ENCODE data around the gene CLDN9.
"Not testable (repeated sequence)": the region's sequence is repeated elsewhere in the genome, so short reads cannot be mapped to it uniquely, and the experiment has no call there.

Gene CLDN9

DNA sequence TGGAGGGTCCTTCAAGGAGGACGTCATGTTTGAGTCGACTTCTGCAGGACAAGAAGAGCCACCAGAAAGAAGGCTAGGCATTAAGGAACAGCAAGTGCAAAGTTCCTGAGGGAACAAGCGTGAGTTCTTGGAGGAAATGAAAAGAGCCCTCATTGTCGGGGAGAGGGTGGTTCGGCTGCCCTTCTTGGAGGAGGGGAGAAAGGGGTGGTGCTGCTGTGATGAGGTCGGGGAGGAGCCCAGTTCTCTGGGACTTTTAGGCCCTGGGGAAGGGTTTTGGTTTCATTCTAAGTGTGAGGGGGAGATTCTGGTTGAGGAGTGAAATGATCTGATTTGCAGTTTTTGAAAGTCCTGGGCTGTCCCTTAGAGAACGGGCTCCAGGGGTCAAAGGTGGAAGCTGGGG lies 19.9 kb downstream of the CLDN9 start:
- DNase-seq (ENCODE audit: low spot score), result no peak

DNA sequence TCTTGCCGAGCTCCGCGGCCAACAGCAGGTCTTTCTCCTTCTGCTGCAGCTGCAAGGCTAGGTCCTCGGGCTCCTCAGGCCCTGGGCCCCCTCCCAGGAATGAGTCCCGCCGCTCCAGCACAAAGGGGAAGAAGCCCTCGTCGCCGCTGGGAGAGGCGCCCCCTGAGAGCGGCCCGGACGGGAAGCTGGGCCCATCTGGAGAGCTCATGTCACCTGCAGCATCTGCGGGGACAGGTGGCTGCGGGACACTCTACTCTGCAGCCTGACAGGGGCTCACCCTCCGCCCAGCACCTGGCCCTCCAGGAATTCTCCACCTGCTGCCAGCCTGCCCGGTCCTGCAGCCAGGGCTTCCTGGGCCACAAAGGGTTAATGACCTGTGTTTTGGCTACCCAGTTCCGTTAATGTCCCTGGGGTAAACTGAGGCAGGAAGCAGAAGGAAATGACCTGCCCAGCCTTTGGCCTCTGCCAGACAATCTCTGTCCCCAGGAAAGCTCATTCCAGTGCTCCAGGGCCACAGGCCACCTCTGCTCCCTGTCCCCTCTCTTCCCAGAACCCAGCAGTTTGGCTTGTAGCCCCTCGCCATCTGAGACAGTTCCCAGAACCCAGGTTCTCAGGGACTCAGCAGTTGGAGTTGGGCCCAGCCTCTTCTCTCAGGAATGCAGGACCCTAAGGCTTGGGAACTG lies 22.7 kb downstream of the CLDN9 start:
- no peak for DNase-seq (ENCODE audit: low spot score)

DNA sequence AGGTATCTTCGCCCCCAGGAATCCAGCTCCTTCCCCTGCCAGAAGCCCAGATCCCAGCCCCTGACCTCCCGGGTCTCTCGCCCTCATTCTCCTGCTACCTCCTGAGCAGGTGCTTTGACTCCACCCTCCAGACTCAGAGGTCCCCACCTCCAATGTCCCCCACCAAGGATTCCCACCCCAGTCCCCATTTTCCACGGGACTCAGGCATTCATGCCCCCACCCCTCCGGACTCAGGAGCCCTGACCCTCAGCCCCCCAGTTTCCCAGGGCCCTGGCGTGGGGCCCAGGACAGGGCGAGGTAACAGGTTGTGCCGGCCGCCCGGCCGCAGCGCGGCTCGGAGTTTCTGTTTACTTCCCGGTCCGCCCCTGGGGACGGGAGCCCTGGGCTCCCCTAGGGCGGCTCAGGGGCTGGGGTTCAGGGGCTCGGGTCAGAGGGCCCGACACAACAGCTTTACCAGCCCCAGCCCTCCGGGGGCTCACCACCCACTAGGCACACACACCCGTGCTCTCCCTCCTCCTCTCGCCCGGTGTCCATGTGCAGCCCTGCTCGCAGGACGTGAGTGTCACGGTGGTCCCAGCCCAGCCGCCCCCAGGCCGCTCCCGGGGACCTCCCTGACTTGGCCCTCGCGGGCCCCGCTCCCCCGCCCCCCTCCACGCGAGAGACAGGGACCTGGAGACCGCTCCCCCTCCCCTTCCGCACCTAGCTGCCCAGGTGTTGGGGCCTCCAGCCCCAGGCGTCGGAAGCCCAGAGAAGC lies 23.4 kb downstream of the CLDN9 start:
- no peak for DNase-seq (ENCODE audit: low spot score)

DNA sequence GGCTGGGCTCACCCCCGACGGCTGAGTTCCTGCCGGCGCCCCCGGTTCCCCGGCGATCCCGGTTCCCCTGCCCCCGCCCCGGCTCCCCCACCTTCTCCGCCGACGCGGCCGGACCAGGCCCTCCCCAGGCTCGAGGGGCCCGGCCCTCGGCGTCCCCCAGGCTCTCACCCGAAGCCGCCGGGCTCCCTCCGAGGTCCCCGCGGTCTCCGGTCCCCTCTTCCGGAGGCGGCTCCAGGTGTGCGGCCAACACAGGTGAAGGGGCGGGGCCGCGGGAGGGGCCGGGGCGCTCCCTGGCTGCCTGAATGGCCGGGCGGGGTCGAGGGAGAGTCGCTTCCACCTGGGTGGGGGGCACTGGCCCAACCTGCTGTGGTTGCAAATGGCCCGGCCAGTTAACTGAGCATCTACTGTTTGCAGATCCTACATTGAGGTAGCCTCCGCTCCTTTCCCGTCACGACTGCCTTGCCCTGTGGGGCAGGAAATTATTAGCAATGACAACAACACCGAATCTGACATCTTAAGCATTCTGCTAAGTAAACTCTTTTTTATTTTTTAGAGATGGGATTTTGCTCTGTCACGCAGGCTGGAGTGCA lies 24.1 kb downstream of the CLDN9 start, which contains the start of gene BICDL2:
Gene BICDL2, minus strand, starts transcription at position 219 of the 590 bp plus-strand sequence. CDS start 1,448 bp downstream, outside the sequence.
- DNase-seq (ENCODE audit: low spot score), result no peak

DNA sequence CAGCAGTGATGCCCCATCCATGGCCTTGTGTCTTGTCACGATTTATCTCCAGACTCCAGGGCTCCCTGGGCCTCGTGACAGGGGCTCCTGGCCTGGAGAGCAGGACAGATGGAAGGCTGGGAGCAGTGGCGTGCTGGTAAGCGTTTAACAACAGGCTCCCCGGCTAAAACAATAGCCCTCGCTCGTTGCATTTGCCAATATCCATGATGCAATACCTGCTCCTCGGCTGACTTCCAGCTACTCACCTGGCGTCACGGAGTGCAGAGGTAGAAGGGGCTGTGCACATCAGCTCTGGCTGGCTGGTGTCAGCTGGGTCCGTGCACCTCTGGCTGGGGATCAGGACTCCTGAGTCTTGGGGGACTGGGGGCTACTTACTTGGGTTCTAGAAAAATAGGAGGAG lies 25.5 kb downstream of the CLDN9 start:
- DNase-seq (ENCODE audit: low spot score), result no peak

DNA sequence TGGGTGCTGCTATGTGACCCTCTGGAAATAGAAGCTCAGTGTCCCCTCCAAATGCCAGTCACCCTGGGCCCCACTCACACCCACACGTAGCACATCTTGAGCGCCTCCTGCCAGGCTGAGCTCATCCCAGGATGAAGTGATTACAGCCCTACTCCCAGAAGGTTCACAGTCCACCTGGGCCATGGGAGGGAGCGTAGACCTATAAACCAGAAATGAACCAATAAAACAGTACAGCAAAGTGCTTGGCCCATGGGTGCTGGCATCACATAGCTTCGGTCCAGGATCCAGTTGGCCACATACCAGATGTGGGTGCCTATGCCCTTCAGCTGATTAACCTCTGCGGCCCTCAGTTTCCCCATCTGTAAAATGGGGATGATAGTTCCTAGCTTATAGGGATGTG lies 26.2 kb downstream of the CLDN9 start:
- no peak for DNase-seq (ENCODE audit: low spot score)

DNA sequence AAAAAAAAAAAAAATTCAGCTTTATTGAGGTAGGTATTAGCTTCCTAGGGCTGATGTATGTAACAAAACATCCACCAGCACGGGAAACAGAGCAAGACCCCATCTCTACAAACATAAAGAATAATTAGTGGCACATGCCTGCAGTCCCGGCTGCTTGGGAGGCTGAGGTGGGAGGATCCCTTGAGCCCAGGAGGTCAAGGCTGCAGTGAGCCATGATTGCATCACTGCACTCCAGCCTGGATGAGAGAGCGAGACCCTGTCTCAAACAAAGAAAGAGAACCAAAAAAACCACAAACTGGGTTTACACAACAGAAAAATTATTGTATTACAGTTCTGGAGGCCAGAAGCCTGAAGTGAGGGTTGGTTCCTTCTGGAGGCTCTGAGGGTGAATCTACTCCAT lies 29.7 kb downstream of the CLDN9 start:
- DNase-seq (ENCODE audit: low spot score), result no peak

DNA sequence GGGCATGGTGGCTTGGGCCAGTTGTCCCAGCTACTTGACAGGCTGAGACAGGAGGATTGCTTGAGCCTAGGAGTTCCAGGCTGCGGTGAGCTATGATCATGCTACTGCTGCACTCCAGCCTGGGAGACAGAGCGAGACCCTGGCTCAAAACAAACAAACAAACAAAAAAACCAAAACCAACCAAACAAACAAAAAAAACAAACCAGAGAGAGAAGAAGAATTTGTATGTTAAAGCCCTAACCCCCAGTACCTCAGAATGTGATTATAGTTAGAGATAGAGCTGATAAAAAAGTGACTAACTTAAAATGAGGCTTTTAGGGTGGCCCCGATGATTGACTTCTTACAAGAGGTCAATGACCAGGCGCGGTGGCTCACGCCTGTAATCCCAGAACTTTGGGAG lies 32.0 kb downstream of the CLDN9 start:
- DNase-seq (ENCODE audit: low spot score), result no peak

DNA sequence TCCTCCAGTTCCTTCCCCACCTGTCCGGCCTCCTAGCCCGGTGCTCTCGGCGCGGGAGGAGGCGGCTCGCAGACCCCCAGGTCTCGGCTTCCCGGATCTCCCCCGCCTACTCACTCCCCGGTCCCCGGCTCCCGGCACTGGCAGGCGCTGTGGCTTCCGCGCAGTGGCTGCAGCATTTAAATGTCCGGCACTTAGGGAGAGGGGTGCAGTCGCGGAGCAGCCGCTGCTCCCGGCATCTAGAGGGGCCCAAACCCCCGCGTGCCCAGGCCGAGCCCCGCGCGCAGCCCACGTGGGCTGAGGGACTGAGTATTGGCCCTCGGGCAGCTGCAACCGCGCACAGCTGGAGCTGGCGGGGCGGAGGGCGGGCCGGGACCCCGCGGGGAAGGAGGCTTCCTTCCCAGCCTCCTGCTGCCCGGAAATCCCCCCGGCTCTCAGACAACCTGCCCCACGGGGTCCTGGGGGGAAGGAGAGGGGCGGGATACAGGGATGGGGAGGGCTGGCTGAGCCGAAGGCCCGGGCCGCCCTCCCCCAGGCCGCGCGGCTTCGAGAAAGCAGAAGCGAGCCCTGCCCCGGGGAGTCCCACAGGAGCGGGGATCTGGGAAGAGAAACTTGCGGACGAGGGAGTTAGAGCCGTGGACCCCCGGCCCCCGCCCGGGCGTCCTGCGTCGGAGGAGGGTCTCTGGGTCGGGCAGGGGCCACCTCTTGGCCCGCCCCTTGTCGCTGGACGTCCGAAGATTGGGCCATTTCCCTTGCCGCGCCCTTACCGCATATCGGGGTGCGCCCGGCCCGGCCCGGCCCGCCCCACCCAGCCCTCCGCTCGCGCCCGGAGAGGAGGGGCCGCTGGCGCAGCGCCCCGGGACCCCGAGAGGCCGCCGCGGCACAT lies 33.3 kb downstream of the CLDN9 start, which contains the start of gene MMP25:
Gene MMP25, plus strand, starts transcription at position 804 of the 883 bp plus-strand sequence. CDS start 357 bp downstream, outside the sequence.
- DNase-seq (ENCODE audit: low spot score), result no peak

DNA sequence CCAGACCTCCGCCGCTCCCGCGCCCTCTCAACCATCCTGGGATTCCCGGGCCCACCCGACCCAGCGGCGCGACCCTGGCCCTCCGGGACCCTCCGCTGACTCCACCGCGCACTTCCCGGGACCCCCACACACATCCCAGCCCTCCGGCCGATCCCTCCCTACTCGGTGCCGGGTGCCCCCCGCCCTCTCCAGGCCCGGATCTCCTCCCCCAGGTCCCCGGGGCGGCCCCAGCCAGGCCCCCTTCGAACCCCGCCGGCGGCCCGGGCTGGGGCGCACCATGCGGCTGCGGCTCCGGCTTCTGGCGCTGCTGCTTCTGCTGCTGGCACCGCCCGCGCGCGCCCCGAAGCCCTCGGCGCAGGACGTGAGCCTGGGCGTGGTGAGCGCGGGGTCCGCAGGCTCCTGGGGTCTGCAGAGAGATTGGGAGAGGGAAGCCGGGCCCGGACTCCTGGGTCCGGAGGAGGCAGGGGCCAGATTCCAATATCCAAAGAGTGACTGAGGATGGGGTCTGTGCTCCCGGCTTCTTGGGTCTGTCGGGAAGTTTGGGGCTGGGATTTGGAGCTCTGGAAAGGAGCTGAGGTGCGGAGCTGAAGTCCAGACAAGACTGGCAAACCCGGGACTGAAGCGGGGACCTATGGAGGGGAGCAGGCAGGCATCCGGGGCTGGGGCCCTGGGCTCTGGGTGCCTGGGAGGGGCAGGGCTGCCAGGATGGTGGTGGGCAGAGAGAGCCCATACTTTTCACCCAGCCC lies 34.1 kb downstream of the CLDN9 start:
- DNase-seq (ENCODE audit: low spot score), result no peak

DNA sequence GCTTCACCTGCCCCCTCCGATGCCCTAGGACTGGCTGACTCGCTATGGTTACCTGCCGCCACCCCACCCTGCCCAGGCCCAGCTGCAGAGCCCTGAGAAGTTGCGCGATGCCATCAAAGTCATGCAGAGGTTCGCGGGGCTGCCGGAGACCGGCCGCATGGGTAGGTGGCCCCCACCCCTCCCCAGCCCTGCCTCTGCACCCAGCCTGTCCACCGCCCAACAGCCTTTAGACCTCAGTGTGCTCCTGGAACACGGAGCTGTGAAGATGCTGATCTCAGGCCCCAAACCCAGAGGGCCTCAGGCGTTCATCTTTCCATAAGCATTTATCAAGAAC lies 34.6 kb downstream of the CLDN9 start:
- no peak for DNase-seq (ENCODE audit: low spot score)

DNA sequence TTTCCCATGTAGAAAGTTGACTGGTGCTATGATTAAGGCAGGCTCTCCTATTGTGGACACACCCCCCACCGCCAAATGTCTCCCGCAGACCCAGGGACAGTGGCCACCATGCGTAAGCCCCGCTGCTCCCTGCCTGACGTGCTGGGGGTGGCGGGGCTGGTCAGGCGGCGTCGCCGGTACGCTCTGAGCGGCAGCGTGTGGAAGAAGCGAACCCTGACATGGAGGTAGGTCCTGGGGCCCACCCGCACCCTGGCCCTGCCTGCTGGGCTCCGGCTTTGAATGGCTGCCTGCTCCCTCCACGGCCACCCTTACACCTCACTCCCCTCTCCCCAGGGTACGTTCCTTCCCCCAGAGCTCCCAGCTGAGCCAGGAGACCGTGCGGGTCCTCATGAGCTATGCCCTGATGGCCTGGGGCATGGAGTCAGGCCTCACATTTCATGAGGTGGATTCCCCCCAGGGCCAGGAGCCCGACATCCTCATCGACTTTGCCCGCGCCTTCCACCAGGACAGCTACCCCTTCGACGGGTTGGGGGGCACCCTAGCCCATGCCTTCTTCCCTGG lies 37.3 kb downstream of the CLDN9 start:
- no peak for DNase-seq (ENCODE audit: low spot score)

DNA sequence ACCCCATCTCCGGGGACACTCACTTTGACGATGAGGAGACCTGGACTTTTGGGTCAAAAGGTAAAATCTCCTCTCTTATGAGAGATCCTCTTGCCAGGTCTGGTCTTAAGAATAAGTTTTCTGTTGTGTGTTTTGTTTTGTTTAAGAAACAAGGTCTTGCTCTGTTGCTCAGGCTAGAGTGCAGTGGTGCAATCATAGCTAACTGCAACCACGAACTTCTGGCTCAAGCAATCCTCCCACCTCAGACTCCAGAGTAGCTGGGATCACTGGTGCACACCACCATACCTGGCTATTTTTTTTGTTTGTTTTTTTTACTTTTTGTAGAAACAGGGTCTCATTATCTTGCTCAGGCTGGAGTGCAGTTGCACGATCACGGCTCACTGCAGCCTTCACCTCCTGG lies 37.8 kb downstream of the CLDN9 start:
- no peak for DNase-seq (ENCODE audit: low spot score)

DNA sequence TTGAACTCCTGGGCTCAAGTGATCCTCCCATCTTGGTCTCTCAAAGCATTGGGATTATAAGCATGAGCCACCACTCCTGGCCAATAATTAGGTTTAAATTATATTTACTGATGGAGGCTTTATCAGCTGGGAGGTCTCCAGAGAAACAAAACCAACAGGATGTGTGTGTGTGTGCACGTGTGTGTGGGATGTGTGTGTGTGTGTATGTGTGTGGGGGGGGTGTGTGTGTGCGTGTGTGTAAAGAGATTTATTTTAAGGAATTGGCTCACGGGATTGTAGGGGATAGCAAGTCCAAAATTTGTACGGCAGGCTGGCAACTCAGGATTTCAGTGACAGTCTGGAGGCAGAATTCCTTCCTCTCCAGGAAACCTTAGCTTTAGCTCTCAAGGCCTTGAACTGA lies 38.3 kb downstream of the CLDN9 start:
- DNase-seq (ENCODE audit: low spot score), result no peak

DNA sequence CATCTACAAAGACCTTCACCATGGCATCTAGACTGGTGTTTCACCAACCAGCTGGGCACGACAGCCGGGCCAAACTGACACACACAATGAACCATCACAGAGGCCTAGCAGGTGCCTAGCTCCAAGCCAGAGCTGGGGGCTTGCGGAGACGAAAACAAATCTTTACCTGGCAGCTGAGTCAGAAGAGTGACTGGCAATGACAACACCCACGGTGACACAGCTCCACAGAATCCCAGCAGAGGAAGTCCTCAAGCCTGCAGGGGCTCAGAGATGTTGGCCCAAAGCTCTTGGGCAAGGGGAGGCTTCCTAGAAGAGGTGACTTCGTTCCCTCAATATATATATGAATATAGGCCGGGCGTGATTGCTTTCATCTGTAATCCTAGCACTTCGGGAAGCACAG lies 38.8 kb downstream of the CLDN9 start:
- no peak for DNase-seq (ENCODE audit: low spot score)

DNA sequence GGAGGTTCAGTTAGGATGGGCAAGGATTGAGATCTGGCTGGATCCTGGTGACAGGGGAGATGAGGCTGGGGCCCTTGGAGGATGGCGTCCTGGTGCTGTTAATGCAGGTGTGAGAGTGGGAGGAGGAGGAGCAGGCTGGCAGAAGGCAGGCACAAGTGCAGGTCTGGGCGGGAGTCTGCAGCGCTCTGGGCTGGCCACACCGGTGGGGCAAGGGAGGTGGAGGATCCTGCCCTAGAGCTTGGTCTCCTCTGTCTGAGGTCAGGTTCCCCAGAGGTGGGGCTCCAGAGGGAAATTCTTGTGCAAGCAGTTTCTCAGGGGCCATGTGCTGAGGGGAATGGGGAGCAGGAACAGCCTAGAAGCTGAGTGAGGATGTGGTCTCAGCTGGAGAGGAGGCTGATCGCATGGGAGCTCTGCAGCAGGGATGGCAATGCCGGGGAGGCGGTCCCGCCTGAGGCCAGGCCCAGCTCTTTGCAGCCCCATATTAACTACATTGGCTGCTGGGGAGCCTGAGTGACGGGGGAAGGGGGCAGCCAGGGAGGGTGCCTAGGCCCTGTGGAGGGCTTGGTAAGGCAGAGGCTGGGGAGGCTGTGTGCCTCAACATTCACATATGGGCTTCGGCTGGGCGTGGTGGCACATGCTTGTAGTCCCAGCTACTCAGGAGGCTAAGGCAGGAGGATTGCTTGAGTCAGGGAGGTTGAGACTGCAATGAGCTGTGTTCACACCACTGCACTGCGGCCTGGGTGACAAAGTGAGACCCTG lies 40.0 kb downstream of the CLDN9 start:
- not testable (repeated sequence) for DNase-seq (ENCODE audit: low spot score)

DNA sequence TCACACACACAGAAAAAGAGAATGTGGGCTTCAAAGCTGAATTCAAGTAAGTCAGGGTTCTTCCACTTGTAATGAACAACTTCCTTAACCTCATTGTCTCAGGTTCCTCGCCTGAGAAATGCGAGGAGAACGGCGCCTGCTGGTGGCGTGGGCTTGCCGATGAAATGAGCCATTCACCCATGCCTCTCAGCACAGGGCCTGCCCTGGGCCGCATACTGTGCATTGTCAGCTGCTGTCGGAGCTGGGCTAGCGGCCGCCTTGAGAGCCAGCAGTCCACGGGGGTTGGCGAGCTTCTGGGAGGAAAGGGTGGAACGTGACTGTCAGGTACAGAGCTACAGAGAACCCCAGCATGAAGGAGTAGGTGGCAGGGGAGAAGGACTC lies 40.6 kb downstream of the CLDN9 start:
- DNase-seq (ENCODE audit: low spot score), result not testable (repeated sequence)

DNA sequence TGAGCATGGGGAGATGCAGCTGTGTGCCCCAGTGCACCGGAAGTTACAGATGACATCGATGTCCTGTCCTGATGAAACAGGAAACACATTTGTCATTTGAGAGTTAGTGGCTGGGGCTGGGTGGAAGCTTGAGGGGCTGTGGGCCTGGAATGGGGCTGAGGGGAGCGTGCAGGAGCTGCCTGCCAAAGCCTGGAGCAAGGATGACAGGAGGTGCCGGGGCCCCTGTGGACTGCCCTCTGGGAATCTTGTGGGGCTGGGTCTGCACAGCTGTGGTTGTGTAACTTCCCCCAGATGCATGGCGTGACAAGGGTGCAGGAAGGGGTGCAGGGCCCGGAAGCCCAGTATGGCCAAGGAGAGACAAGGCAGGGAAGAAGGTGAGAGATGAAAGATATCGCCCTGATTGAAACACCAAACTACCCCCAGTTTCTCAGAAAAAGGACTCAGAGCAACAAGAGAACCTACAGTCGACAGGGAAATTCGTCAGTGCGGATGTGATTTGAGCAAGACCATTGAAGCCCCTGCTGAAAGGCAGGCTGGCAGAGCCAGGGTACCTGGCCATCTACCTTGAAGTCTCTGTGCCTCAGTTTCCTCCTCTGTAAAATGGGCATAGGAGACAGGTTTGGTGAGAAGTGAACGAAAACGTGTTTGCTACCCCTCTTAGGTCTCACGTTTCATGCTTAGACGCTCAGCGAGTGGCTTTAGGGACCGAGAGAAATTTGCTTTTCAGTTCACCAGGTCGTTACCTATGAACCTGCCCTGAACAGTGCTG lies 42.4 kb downstream of the CLDN9 start:
- DNase-seq (ENCODE audit: low spot score), result no peak

DNA sequence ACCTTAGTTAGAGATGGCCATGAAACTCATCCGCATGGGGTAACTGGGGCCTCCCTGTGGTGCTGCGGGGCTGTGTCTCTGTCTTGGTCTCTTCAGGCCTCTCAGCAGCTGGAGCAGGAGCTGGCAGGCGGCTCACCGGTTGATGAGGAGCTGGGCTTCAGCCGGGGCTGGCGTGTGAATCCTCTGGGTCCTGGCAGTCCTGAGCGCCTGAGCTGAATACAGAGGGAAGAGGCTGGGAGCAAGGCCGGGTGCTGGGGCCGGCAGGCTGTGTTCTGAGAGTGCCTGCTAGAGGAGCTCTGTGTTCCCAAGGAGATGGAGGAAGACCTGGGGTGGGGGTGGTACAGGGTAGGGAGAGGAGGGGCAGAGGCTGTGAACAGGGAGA lies 43.0 kb downstream of the CLDN9 start:
- DNase-seq (ENCODE audit: low spot score), result not testable (repeated sequence)

All from pons (tissue), 1 donor.